COLO668 (cell line): Measurements from ENCODE around the gene NF1.
"Not testable (repeated sequence)": the region's sequence is repeated elsewhere in the genome, so short reads cannot be mapped to it uniquely, and the experiment has no call there.

Experiments used
- DNase-seq: peaks from one replicate; lab custom pipeline; 2025; ENCODE audit not compliant: unreplicated experiment; lab: John Stamatoyannopoulos, UW

NF1 gene

DNA sequence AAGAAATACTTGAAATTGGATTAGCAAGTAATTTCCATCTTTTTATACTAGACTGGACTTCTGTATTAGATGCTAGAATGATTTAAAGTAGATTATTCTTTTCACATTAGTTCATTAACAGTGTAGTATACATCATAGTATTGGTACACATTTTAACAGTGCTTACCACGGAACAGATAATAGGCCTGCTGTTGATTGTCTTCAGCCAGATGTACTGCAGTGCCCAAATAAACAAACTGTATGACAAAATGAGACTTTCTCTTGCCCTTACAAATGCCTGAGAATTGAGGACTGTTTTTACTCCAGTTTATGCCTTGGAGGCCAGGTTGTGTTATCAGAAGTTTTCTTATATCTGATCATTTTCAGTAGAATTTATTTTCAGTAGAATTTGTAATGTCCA lies 226.0 kb downstream of the NF1 start:
- no peak for DNase-seq

DNA sequence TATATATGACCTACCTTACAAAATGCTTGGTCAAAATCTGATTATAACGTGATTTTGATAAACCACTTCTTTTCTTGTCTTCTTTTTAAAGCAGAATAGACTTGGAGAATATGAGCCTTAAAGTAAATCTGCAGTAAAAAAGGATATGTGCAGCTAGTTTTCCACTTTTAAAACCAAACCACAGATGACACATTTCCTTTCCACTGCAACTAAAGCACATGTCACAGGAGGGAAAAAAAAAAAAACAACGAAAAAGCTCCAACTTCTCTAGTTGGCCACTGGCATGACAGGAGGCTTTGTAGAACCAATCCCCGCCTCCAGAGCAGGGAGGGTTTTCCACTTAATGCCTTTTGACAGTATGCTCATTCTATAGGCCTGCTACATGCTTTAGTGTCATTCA lies 226.7 kb downstream of the NF1 start, which contains the start of gene EVI2A:
Gene EVI2A, minus strand, starts transcription at position 142 of the 400 bp plus-strand sequence. CDS start 2,609 bp downstream, outside the sequence.
- no peak for DNase-seq

DNA sequence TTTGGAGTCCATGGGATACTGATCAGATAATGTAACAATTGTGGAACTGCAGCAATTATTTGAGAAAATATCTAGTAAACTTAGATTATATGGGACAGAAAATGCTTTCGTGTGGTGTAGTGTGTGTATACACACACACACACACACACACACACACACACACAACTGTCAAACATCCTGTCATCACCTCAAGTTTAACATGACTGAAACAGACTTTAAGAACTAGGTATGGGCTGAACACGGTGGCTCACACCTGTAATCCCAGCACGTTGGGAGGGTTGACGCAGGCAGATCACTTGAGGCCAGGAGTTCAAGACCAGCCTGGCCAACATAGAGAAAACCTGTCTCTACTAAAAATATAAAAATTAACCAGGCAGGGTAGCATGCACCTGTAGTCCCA lies 227.2 kb downstream of the NF1 start:
- DNase-seq, result no peak

DNA sequence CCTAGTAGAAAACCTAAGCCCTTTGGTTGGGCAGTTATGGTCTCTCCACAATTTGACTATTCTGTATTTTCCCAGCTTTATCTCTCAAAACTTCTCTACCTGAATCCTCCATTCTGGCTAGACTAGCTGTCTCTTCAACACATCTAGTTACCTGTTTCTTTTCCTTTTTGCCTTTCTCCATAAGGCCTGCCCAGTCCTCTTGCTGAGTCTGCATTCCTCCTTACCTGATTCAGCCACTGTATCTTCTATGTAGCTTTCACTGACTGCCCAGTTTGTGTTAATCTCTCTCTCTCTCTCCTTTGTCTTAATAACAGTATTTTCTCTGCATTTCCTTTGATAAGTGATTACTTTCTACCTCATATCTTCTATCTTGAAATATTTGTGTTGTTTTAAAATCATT lies 228.8 kb downstream of the NF1 start:
- DNase-seq, result no peak

DNA sequence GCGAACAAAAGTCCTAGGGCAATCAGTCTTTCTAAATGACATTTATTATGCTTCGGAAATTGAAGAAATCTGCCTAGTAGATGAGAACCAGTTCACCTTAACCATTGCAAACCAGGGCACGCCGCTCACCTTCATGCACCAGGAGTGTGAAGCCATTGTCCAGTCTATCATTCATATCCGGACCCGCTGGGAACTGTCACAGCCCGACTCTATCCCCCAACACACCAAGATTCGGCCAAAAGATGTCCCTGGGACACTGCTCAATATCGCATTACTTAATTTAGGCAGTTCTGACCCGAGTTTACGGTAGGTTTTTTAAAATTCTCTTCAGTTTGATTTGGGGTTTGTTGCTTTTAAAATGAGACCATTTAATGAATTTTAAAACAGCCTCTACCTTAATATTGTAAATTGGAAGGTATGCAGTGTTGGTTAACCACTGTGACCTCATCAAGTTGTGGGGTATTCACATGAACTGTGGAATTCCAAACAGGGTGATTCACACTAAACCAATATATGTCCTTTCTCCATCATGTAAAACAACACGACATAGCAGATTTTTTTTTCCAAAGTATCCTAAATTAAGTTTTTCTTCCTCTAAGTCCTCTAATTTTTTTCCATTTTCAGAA lies 232.9 kb downstream of the NF1 start:
- DNase-seq, result no peak

DNA sequence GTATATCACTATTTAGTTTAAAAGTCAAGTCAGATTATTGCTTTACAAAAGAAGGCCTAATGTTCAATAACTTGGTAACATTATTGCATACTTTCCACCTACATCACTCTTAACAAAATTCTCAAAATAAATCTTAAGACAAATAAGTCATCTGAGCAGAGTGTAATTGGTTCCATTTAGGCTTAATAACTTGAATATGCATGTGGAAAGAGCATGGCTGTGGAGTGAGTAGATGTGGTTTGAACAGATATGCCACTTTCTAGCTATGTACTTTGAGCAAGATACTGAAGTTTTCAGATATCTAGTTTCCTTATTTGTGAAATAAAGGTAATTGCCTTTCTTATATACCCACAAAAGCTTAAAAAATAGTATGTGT lies 233.4 kb downstream of the NF1 start:
- DNase-seq, result no peak

DNA sequence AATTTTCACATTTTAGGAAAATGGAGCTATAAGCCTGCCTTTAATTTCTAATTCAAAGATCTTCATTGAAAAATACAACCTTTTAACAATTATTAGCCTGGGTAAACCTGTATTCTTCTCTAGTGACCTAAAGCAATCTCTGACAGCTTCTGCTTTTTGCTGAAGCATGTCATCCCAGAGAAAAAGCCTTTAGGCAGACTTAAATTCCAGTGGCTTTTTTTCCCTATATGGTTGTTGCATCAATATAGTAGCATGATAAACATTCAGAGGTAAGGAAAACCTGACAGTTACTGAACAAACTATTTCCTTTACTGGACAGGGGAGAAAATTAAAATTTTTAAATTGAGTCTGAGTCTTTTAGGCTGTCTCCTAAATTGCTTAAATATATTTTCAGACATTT lies 234.4 kb downstream of the NF1 start:
- no peak for DNase-seq

DNA sequence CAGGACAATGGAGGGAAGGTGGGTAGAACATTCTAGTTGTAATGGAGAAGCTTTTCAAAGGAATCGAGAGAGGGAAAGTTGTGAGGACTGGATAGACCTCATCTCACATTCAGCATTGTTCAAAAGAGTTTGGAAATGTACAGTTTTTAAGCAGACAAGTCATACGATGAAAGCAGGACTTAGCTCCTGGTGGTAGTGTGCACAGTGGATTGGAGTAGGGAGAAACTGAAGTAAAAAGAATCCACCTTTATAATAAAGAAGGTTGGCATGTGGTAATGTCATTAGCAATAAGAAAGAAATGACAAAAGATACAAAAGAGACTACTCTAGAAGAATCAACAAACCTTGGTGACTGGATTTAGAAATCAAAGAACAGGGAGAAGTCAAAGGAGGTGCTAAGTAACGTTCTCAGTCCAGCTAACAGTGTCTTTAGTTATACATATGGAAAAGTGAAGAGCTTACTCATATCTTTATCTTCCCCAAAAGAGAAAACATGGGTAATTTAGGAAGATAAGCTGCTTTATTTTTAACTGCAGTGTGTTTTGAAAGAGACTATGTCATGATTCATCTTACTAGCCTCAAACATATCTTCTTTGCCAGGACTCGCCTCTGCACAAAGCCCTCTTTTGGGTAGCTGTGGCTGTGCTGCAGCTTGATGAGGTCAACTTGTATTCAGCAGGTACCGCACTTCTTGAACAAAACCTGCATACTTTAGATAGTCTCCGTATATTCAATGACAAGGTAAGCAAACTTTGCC lies 245.3 kb downstream of the NF1 start:
- no peak for DNase-seq

DNA sequence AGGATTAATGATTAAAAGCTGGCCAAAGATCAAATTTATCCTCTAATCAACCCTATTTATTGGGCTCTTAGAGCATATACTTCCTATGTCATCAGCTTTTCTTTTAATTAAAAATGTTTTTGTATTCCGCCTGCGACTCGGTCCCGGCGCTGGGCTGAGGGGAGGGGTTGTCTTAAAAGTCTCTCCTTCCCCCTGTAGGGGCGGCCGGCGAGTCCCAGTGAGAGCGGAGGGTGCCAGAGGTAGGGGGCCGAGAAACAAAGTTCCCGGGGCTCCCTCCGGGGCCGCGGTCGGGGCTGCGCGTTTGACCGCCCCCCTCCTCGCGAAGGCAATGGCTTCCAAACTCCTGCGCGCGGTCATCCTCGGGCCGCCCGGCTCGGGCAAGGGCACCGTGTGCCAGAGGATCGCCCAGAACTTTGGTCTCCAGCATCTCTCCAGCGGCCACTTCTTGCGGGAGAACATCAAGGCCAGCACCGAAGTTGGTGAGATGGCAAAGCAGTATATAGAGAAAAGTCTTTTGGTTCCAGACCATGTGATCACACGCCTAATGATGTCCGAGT lies 250.5 kb downstream of the NF1 start:
- DNase-seq, result not testable (repeated sequence)

DNA sequence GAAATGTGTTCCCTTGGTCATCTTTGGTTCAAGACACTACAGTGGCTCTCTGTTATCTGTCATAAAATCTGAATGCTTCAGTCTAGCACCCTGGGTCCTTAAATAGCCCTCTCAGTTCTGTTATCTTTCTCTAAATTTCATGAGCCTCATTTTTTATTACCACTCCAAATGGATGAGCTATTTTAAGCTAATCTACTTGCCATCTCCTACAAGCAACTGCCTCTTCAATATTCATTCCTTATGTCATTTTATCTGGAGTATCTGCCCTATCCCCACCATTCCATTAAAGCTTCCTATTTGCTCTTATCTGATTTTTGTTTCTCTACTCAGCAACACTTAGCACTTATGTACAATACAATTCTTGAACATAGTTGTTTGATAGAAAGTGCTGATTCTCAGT lies 254.7 kb downstream of the NF1 start:
- DNase-seq, result no peak

DNA sequence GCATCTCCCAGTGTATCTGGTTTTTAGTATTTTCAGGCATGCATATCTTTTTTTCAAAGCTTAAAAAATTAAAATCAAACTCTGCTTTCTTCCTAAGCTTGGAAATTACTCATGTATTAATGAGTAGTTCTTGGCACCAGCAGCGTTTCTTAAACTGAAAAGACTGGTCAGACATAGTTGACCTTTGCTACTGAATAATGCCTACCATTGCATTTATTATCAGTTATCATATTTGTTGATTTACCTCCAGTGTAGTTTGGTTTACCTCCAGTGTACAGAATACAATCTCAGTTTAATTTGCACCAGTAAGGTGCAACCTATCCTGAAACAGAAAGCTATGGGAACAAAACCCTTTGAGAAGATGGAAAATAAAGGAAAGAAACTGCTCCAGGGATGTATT lies 261.2 kb downstream of the NF1 start:
- no peak for DNase-seq

DNA sequence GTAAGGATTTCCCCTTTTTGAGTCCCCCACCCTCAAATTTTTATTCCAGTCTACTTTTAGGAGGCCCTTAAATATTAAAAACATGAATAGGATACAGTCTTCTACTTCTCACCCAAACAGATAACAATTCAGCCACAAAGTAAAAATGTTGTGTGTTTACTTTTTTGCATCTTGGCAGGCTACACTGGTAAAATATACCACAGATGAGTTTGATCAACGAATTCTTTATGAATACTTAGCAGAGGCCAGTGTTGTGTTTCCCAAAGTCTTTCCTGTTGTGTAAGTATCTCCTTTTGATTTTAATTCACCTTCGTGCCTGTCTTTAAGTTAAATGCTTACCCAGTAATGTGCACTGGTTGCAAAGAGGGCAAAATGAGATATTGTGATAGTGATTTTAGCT lies 262.3 kb downstream of the NF1 start:
- DNase-seq, result no peak

DNA sequence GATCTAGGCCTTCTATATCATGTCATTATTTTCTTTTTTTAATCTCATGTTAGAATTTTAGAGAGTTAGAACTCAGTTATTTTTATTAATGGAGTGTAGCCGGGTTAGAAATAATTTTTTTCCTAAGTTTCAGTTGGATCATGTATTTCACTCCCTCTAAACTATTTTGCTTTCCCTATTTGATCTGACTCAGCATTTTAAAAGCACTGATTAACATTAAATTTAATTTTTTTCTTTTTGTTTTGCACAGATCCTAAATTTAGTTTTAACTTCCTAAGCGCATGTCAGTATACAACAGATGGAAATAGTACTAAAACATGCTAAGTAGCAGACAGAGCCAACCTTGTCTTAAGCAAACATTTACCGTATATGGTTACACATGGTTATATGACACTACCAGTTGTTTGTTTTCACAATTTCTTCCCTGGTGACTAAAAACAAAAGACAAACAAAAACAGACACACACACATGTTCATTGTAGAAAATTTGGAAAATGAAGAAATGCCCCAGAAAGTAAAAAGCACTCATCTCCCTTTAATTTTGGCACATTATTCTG lies 263.1 kb downstream of the NF1 start:
- no peak for DNase-seq

DNA sequence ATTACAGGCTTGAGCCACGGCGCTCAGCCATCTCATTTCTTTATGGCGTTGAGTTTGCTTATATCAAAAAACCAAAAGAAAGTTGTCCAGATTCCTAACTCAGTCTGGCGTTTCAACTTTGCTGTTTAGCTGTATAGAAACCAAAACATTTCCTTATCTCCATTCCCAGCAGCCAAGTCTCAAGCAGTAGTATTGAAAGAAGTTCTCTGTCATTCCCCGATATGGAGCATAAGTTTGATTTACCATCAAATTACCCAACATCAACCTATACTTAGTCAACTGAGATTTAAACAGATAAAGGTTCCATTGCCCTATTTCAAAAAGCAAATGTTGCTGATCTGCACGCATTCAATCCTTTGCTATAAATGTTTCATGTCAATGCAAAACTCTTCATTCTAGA lies 269.2 kb downstream of the NF1 start:
- no peak for DNase-seq

DNA sequence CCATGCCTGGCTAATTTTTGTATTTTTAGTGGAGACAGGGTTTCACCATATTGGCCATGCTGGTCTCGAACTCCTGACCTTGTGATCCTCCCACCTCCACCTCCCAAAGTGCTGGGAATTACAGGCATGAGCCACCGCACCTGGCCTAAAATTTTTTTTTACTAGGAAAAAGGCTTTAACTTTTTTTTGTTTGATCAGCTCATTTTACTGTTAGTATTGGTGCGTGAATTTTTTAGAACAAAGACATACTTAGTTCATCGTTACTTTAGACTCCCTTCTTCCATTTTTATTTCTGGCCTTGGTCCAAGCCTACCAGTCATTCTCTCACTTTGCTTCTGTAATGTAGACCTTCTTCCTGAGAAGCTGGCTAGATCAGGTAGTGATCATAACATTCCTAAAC lies 271.3 kb downstream of the NF1 start:
- DNase-seq, result no peak

DNA sequence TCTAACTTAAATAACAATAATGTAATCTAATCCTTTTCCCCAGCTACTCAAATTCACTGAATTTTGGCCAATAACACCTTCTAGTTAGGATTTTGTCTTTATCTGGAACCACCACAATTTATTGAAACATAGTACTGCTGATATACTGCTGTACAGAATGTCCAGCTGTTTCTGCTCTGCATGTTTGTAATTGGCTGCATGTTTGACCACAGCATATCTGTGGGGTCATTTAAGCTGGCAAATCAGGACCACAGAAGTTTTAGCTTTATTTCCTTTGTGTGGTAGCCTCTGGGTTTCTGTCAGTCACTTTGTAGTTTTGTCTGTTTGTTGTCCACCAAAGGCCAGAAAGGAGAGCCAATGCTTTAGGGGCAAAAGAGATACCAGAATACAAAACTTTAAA lies 274.5 kb downstream of the NF1 start:
- no peak for DNase-seq

DNA sequence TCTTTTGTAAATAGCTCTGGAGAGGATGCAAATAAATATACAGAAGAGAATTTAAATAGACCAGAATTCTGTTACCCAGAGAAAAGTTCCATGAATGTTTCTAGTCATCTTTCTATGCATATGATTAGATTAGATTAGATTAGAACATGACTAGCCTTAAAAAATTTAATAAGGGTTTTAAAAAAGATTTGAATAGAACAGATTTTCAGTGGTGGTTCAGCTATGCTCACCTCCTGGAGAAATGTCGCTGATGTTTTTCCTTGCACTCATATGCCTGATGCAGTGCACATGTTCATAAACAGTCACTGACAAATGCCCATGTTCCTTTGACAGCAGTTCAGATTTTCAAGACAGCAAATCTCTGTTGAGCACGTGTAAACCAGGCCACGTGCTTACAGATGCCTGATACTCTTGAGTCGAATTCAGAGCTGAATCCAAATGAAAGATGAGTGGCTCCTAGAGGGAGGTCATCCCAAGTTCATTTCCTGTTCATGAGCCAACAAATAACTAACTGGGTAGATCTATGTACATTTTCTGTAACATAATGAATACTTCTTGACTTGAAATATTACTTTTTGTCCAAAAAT lies 276.8 kb downstream of the NF1 start:
- no peak for DNase-seq

DNA sequence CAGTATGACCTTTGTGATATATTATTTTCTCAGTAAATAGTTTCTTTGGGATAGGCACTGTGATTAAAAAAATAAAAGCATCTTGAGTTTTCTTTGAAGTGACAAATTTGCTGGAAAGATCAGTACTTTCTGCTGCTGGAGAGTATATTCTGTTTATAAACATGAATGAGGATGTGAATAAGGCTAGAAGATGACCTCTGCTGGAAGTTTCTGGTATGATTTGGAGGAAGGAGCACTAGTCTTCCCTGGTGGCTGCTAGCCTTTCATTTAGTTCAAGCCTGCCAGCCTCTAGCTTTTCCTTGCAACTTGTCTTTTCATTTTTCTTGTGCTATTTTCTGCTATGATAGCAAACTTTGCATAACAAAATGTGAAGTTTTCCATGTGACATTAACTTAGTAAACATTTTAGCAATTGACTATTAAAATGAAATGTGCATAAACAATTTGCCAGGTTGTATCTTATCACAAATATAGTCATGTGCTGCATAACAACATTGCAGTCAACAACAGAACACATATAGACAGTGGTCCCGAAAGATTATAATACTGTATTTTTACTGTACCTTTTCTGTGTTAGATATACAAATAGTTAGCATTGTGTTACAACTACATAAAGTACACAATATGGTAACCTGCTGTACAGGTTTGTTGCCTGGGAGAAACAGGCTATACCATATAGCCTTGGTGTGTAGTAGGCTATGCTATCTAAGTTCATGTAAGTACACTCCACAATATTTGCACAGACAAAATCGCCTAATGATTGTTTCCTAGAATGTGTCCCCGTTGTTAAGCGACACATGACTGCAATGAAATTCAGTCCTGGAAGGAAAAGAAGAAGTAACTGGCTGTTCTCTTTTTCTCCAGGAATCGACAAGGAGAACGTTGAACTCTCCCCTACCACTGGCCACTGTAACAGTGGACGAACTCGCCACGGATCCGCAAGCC lies 278.6 kb downstream of the NF1 start:
- no peak for DNase-seq

DNA sequence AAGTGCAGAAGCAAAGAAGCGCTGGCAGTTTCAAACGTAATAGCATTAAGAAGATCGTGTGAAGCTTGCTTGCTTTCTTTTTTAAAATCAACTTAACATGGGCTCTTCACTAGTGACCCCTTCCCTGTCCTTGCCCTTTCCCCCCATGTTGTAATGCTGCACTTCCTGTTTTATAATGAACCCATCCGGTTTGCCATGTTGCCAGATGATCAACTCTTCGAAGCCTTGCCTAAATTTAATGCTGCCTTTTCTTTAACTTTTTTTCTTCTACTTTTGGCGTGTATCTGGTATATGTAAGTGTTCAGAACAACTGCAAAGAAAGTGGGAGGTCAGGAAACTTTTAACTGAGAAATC lies 279.3 kb downstream of the NF1 start:
- no peak for DNase-seq

DNA sequence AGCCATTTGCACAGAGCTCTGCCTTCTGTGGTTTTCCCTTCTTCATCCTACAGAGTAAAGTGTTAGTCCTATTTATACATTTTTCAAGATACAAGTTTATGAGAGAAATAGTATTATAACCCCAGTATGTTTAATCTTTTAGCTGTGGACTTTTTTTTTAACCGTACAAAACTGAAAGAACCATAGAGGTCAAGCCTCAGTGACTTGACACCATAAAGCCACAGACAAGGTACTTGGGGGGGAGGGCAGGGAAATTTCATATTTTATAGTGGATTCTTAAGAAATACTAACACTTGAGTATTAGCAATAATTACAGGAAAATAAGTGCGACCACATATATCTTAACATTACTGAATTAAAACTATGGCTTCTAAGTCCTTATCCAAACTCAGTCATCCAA lies 279.7 kb downstream of the NF1 start:
- no peak for DNase-seq

DNA sequence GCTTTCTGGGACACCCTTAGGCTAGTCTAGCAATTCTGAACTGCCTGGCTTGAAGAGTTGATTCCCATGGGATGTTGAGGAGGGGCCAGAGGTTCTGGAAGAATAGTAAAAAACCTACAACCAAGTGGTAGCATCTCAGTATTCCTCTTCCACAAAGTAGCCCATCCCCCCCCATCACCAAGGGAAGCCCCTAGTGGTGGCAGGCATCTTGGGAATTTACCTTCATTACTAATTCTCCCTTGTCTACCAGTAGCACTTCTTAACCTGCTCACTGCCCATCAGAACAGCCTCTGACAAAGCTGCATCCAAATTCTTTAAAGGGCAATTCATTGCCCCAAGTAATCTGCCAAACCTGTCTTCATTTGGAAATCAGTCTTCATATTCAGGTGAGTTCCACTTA lies 283.9 kb downstream of the NF1 start:
- no peak for DNase-seq
